Ishikawa (cell line): ENCODE results near the gene RNF6.

ENCODE experiments used
- CEBPB ChIP-seq: IDR thresholded peaks from 2 replicates; pipeline ENCODE4 v1.6.1; 2012
- CREB1 ChIP-seq: IDR thresholded peaks from 2 replicates; pipeline ENCODE4 v1.6.1; 2012; ENCODE audit warnings: low read depth
- EGR1 ChIP-seq: IDR thresholded peaks from 2 replicates; pipeline ENCODE4 v1.6.1; 2012
- EP300 ChIP-seq: IDR thresholded peaks from 2 replicates; pipeline ENCODE4 v1.6.1; 2012; ENCODE audit warnings: borderline replicate concordance
- MAX ChIP-seq: IDR thresholded peaks from 2 replicates; pipeline ENCODE4 v1.6.1; 2012
- NFIC ChIP-seq: IDR thresholded peaks from 2 replicates; pipeline ENCODE4 v1.6.1; 2012
- RAD21 ChIP-seq: IDR thresholded peaks from 2 replicates; pipeline ENCODE4 v1.6.1; 2012; ENCODE audit warnings: low read depth
- REST ChIP-seq: IDR thresholded peaks from 2 replicates; pipeline ENCODE4 v1.6.1; 2012; ENCODE audit warnings: low read depth, mild to moderate bottlenecking
- TAF1 ChIP-seq: IDR thresholded peaks from 2 replicates; pipeline ENCODE4 v1.6.1; 2012; ENCODE audit warnings: low read depth, mild to moderate bottlenecking
- TEAD4 ChIP-seq: IDR thresholded peaks from 2 replicates; pipeline ENCODE4 v1.6.1; 2012
- YY1 ChIP-seq: IDR thresholded peaks from 2 replicates; pipeline ENCODE4 v1.6.1; 2012; ENCODE audit warnings: low read depth
- ZBTB7A ChIP-seq: IDR thresholded peaks from 2 replicates; pipeline ENCODE4 v1.6.1; 2012; ENCODE audit warnings: low read depth

GRCh38 chr13:26255115-26255514 is 33.0 kb upstream of the RNF6 start:
- no peak for TF ChIP-seq NFIC
- no peak for TF ChIP-seq CEBPB
- no peak for TF ChIP-seq CREB1
- TF ChIP-seq RAD21: no peak
- TF ChIP-seq EP300: no peak
- TF ChIP-seq REST: no peak
- TF ChIP-seq TAF1: no peak
- TF ChIP-seq ZBTB7A: no peak
- TF ChIP-seq MAX: no peak
- TF ChIP-seq YY1: no peak
- TF ChIP-seq EGR1: no peak
- TF ChIP-seq TEAD4: no peak
